Measurements from ENCODE around the gene CCM2.

Gene CCM2

GRCh38 chr7:45000093-45001032 lies at the start of gene CCM2:
TSS of gene CCM2 (plus strand) at chr7:45000201. CDS start at chr7:45000334, 133 bp downstream.
- DNase-seq = no peak

- DNase-seq = no peak
Observed at GRCh38 chr7:44953156-44953555, 46.8 kb upstream of the CCM2 start.

- no peak for DNase-seq
Observed at GRCh38 chr7:44955733-44956132, 44.3 kb upstream of the CCM2 start.

- DNase-seq = no peak
Observed at GRCh38 chr7:44956157-44956766, 43.7 kb upstream of the CCM2 start.

- no peak for DNase-seq
Observed at GRCh38 chr7:44958645-44959344, 41.2 kb upstream of the CCM2 start.

- no peak for DNase-seq
Observed at GRCh38 chr7:44959433-44959951, 40.5 kb upstream of the CCM2 start.

GRCh38 chr7:44960011-44960580 lies 39.9 kb upstream of the CCM2 start:
- no peak for DNase-seq

GRCh38 chr7:44961844-44962482 lies 38.0 kb upstream of the CCM2 start:
- no peak for DNase-seq

GRCh38 chr7:44962483-44963251 lies 37.3 kb upstream of the CCM2 start:
- no peak for DNase-seq

GRCh38 chr7:44963364-44964290 lies 36.4 kb upstream of the CCM2 start:
- no peak for DNase-seq

GRCh38 chr7:44964384-44964830 lies 35.6 kb upstream of the CCM2 start:
- DNase-seq = no peak

- no peak for DNase-seq
Observed at GRCh38 chr7:44964831-44965440, 35.1 kb upstream of the CCM2 start.

GRCh38 chr7:44965441-44965903 lies 34.5 kb upstream of the CCM2 start:
- DNase-seq = no peak

GRCh38 chr7:44965937-44966730 lies 33.9 kb upstream of the CCM2 start:
- DNase-seq = no peak

- DNase-seq = no peak
Observed at GRCh38 chr7:44966731-44967538, 33.1 kb upstream of the CCM2 start.

GRCh38 chr7:44967571-44968446 lies 32.2 kb upstream of the CCM2 start:
- DNase-seq = no peak

All from NCI-H187 (cell line).